Activated CD4-positive, alpha-beta T cell treated with anti-CD3 and anti-CD28 coated beads for 48 hours (primary cell): Measurements from ENCODE around the gene C1orf116.

Experiments used
- DNase-seq: peaks from one replicate; pipeline ENCODE4 v3.0.0-alpha.2; 2020

C1orf116 gene

GRCh38 chr1:207032528-207033017, at the start of gene C1orf116:
Gene C1orf116 (minus strand): TSS chr1:207032756. CDS start chr1:207027598, 5,158 bp downstream.
- DNase-seq = no peak

DNA sequence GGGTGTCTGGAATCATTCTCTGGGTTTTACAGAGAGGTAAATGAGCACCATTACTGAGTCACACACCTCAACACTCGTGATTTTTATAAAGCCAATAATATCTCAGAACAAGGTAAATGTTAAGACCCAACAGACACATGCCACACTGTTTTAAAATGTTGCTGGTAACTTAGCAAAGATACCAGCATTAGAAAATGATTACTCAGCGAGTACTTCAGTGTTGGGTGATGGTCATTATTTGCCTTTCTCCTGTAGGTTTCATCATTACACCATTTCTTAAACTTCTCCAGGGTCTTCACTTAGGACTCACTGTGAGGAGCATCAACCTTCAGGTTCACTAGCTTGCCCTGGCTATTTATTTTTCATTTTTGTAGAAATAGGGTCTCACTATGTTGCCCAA, 49.2 kb upstream of the C1orf116 start:
- no peak for DNase-seq

DNA sequence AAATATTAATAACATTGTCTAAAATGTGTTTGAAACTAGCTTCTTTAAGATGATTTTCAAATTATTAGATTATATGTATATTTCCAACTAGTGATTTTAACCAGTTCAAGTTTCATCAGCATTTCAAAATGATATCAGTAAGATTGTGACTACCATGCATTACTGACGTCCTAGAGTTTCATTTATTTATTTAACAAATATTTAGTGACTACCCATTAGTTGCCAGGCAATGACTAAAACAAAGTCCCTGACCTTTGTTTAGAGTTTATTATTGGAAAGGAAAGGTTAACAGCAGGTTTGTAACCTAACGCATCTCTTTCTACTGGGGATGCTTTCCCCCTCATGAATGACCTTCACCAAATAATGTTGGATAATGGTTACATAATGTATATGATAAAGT, 48.5 kb upstream of the C1orf116 start:
- no peak for DNase-seq

- no peak for DNase-seq
These were observed 47.2 kb upstream of the C1orf116 start for GRCh38 chr1:207079706-207080241.

DNA sequence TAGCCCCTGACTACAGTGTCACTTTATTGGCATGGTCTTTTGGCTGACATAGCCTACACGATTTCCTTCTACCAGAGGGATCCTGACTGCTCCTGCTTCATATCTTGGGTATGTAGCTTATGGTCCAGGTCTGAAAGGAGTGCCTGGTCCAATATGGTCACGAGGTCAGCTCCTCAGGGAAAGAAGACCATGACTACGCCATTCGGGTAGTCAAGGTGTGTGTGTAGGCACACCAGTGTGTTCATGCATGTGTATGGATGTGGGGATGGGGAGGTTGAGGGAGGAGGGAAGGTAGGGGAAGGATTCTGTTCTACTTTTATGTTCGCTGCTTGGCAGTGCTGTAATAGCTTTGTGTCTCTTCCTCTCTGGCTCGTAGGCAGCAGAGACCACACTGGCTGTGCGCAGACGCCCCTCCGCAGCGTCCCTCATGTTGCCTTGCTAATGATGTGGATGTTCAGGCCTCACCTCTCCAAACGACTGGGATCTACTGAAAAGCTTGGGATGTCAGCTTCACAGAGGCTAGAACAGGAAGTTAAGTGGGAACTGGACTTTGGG, 46.1 kb upstream of the C1orf116 start:
- DNase-seq = no peak

DNA sequence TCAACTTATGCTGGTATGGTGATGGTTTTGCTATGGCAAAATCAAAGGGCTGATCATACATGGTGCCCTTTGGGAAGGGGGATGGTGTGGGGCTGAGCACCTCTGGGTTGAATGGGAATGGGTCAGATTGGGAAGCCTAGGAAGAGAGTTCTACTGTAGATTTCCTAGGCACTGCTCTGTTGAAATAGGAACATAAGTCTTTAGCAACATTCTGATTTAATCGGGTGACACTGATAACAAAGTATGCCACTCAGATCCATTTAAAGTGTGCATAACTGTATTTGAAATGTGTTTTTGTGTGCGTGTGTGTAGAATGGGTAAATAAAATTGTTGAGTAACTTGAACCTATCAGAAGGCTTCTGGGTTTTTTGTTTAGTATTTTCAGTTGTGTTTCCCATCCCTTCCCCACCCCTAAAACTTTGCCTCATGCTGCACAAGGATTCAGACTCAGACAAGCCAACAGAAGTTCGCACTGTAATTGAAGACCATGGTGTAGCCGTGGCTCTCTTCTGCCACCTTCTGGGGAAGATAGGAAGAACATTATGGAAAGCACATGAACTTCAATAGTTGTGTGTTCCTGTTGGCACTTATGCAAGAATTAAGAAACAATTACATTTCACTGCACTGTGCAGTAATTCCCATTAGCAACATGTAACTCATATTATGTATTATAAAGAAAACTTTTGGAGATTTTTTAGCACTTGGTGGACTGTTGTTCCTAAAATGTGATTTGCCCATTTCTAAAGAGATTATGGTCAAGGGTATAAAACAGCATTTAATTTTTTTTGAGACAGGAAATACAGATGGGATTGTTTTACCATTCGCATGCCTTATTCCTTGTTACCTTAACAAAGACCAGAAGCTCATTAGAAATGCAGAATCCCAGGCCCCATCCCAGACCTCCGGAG, 45.2 kb upstream of the C1orf116 start:
- DNase-seq = peak; percentile 70

DNA sequence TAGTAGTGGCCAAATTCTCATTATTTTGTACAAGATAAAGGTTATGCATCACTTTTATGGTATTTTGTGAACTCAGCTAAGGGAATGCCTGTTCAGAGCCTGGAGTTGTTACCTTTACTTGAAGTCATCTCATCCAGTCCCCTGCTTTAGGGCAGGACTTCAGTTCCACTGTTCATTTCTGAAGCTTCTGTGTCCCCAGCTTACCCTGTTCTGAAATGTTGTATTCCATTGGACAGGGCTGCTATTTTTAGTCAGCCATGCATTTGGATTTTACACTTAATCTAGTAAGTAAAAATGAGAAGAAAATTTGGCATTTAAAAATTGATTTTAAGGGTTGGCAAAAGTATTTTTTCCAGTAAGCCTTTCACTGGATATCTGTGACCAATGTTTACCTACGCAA, 44.5 kb upstream of the C1orf116 start:
- no peak for DNase-seq

DNA sequence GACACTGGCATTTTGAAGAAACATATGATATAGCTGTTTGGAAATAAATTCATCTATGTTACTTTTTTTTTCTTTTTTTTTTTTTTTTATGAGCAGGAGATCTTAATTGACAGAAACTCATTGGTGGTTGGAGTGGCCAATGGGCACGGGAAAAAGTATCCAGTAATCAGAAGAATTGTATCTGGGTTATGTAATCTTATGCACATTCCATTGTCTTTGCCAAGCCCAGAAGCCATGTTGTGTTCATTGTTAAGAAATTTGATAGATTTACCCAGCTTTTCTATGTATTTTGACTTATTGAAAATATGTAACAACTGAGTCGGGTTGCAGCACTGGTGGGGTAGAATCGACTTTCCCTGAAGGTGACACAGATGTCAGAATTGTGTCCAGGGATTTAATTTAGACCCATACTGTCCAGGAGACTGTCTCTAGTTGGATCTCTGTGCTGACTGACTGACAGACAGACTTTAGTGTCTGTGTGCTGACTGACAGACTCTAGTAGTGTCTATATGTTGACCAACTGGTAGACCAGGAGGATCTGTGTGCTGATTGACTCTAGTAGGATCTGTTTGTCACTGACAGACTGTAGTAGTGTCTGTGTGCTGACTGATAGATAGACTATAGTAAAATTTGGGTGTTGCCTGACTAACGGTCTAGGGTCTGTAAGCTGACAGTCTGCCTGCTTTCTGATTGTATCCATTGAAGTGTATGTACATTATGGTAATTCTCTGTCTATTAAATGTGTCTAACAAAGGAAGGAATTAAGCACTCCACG, 43.8 kb upstream of the C1orf116 start:
- DNase-seq = no peak

DNA sequence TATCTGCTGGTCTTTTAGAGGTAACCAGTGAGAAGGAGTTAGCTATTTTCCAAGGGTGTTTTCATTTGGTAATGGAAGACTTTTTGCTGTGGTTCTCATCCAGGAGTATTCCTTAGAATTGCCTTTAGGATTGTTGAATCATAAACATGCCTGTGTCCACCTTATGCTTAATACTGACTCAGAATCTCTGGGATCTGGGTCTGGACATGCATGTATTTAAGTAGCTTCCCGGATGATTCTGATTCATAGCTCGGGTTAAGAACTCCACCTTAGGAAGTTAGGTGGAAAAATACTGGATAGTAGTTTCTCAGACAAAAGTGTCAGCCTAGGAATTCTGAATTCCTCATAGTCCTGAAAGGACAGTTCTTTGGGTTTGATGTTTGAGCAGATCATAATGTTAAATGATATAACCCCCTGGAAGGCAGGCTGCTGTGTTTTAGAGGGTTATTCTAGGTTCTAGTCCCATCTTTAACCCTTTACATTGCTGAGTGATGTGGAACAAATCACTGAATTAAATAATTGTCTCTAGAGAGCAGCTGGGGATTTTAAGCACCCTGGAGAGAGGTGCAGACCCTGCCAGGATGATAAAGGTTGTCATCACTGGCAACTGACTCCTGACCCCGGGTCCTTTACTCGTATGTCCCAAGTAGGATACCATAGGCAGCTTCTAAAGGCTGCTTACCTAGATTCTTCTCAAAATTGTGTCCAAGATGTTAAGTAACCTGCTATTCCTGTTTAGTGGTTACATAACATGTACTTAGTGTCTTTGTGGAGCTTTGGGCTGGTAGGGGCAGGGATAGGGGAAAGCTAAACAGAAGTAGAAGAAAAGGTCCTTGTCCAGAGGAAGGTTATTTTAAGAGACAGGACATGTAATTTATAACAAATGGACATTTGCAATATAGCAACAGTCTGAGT, 41.6 kb upstream of the C1orf116 start:
- DNase-seq = no peak

DNA sequence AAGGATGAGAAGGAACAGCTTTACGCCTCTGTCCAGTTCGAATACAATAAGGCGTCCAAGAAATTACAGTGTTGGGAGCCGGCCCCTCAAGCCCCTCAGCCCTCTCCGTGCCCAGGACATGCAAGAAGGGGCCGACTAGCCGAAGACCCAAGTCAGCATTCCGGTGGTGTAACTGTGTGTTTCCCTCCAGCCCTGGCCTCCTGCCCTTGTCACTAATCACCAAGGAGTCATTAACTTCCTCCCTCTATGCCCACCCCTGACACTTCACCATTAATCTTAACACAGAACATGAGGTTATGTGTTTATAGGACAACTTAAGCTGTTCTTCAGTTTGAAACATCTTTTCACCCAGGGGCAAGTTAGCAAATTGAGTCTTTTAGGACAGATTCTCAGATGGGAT, 39.7 kb upstream of the C1orf116 start:
- DNase-seq = no peak

GRCh38 chr1:207071426-207071825, 38.9 kb upstream of the C1orf116 start:
- DNase-seq = no peak

GRCh38 chr1:207070811-207071210, 38.3 kb upstream of the C1orf116 start:
- DNase-seq = no peak

DNA sequence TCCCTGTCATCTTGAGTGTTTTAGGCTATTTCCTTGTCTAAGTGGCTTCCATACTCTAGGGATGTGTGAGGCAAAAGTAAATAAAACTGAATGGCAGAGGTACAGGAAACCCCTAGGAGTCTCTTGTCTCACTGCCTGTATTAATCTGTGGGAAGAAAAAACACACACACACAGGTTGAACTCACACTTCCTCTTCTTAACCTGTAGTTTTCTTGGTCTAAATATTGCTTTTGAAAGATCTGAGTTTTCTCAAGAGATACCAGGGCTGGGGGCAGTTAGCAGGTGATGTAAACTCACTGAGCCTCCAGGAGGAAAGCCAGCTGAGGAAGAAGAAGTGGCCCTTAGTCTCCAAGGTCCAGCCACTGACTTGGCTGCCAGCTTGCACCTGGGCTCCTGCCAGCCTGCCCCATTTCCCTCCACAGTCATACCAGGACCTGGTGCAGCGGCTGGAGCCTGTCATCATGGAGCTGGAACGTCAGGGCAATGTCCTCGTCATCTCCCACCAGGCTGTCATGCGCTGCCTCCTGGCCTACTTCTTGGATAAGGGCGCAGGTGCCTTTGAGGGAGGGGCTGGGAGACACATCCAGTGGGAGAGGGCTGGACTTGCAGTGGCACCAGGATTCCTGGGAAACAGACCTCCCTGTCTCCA, 37.4 kb upstream of the C1orf116 start:
- DNase-seq = no peak

DNA sequence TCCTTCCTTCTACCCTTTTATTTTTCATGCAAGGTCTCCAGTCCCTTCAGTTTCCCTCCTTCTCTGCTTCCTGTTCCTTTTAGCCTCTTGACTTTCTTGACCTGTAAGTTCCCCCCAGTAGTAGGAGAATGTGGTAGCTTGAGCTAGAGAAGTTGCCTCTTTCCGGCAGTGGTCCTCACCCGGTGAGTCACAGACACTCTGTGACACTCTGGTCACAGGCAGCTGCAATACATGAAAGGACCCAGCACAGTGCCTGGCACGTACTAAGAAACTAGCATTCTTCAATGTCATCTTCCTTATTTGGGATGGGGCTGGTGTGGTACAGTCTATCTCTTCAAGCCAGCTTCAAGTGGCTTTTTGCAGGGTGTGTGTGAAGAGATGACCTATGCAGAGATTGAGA, 36.5 kb upstream of the C1orf116 start:
- peak; percentile 15 for DNase-seq

DNA sequence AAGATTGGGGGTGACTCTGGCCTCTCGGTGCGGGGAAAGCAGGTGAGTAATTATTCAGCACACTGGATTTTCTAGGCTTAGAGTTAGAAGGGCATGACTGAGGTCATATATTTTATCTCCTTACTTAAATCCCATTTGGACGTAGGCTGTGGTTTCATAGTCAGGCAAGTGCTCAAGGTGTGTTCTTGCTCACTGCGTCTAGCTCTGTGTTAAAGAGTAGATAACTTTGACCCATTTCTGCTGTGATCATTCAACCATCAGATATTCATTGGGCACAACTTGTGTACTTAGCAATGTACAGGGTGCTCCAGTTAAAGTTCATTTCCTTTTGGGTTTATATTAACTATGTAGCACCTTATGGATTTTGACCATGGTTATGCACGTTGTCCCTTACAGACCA, 35.1 kb upstream of the C1orf116 start:
- DNase-seq = no peak

GRCh38 chr1:207067185-207067584, 34.6 kb upstream of the C1orf116 start:
- DNase-seq = no peak

- no peak for DNase-seq
These were observed 32.0 kb upstream of the C1orf116 start for GRCh38 chr1:207064561-207064960.

GRCh38 chr1:207063014-207063413, 30.5 kb upstream of the C1orf116 start:
- no peak for DNase-seq

GRCh38 chr1:207062058-207062457, 29.5 kb upstream of the C1orf116 start:
- no peak for DNase-seq

DNA sequence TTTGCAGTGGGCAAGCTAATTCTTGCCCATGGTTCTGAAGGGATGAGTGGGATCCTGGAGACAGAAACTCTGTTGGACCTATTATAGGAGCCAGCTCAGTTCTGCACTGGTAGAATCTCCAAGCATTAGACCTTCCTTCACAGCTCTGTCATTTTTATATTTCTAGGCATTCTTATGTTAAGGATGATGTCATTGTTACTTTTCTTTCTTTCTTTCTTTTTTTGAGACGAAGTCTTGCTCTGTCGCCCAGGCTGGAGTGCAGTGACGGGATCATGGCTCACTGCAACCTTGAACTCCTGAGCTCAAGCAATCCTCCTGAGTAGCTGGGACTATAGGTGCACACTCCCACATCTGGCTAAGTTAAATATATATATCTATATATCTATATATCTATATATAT, 28.0 kb upstream of the C1orf116 start:
- DNase-seq = no peak

- no peak for DNase-seq
These were observed 27.3 kb upstream of the C1orf116 start for GRCh38 chr1:207059881-207060280.
